Right cardiac atrium (tissue), 5 donors: Measurements from ENCODE around the gene C1orf105. TPM values are rescaled to one million over a fixed set of nuclear protein-coding genes. Genes with fewer than 3 reads are reported as not detected.

Experiments used
- ATAC-seq, 2 donors: fragments of 200-7000 bp; cut with Tn5 transposase; one replicate each; pipeline versions ENCODE4 v1.8.0 to v1.9.1; 2020; ENCODE audit warnings: moderate library complexity in 2 of 2, mild to moderate bottlenecking in 1 of 2
- DNase-seq, 3 donors: peaks; one replicate each; pipeline ENCODE4 v3.0.0-alpha.2; 2020
- H3K27ac ChIP-seq: one replicate; pipeline ENCODE4 v1.5.1; 2013; ENCODE audit warnings: mild to moderate bottlenecking, low read length, control low read depth, moderate library complexity
- H3K27me3 ChIP-seq: one replicate; pipeline ENCODE4 v1.6.1; 2013; ENCODE audit not compliant: control insufficient read depth, insufficient read depth
- H3K4me1 ChIP-seq: one replicate; pipeline ENCODE4 v1.6.1; 2013; ENCODE audit warnings: low read length; ENCODE audit not compliant: control insufficient read depth, insufficient read depth
- H3K4me3 ChIP-seq: one replicate; pipeline ENCODE4 v1.5.1; 2013; ENCODE audit warnings: low read length, control low read depth
- H3K9me3 ChIP-seq: one replicate; pipeline ENCODE4 v1.6.1; 2013; ENCODE audit warnings: low read length; ENCODE audit not compliant: control insufficient read depth
- WGBS: extraction: QIAGEN DNeasy Blood & Tissue Kit; methylation state at CpG from one replicate; pipeline ENCODE4 v1.1.7; 2013; 5-methylcytosine and 5-hydroxymethylcytosine counted together
- intact Hi-C, 4 donors: fragments of 100-400 bp; cut with DNase I; formaldehyde crosslinking; loops; one replicate each; pipeline versions ENCODE4 v1.11.0 to v1.14.0; 2022 to 2023
- polyA plus RNA-seq: library from polyadenylated mRNA; stranded (reverse); fragments of 200-250 nt; gene quantifications from one replicate; pipeline ENCODE4 v1.2.3, GENCODE V29; 2013
- total RNA-seq, 4 donors: library from RNA; stranded (reverse); fragmentation: NEBNext Ultra II Directional; extraction: Animal tissue kit (Norgen Biotek cat#: 25700); gene quantifications; one replicate each; pipeline ENCODE4 v1.2.1, GENCODE V29; 2021
- donor health status: healthy with polysubstance abuse.
- donor health status: DM: no; HTN: yes; CAD: no.
- donor health status: DM: no; HTN: no; CAD: no.
- donor health status: DM: no; HTN: yes; CAD: no; lungs with severe emphysema.
- donor health status: DM: yes; HTN: yes; CAD: no.

C1orf105 gene
- total and polyA plus RNA-seq, 5 donors = 3.2 to 21.5 (median 12.7) TPM

DNA sequence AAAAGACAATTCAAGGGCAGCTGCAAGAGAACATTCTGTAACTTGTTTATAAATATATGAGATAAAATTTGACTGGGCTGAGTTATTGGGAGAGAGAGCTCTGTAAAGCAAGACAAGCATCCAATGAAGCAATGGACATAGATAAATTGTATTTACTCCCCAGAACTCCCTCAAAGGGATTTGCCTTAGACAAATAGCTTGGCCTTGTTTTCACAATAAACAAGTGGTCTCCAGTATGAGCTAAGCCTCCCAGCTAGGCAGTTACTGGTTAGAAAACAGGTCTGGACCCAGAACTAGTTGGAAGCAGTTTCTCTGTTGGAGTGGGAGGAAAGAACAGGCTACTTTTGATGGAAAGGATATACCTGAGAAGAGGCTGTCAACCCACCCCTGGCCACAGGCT lies 87.3 kb downstream of the C1orf105 start:
- peak in 1 of 2 donors; percentile 38 for ATAC-seq
- no peaks in the 10 kb centered on the region for H3K27me3 ChIP-seq
- H3K27ac ChIP-seq = no peak overlapping the region
- no peaks in the 10 kb centered on the region for H3K4me1 ChIP-seq
- no peak for DNase-seq
- intact Hi-C loops = no loop called here
- no peak overlapping the region for H3K4me3 ChIP-seq
- no peaks in the 10 kb centered on the region for H3K9me3 ChIP-seq

GRCh38 chr1:172510479-172510878 lies 90.0 kb downstream of the C1orf105 start:
- no peaks in the 10 kb centered on the region for H3K9me3 ChIP-seq
- DNase-seq (no peak), ATAC-seq (no peak)
- intact Hi-C loops = no loop called here
- 97% methylated on average over 3 of the region's 3 CpGs for WGBS
- H3K4me3 ChIP-seq = no peak overlapping the region
- H3K27me3 ChIP-seq = no peaks in the 10 kb centered on the region
- H3K4me1 ChIP-seq = no peaks in the 10 kb centered on the region
- H3K27ac ChIP-seq = no peak overlapping the region

DNA sequence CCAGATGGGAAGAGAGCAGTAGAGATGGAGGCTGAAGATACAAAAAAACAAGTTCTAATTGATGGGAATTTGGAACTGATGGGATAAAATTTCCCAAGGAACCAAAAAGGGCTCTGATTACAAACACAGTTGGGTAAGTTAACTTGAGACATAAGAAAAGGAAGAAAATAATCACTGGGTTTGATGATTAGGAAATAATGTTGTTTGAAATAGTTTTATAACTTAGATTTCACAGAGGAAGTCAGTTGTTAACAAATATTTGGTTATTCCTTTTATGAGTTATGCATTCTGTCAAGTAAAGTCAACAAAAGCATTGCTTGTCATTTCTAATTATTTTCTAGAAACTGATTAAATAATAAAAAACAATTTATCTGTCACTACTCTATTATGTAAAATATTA lies 92.1 kb downstream of the C1orf105 start:
- H3K27me3 ChIP-seq = no peaks in the 10 kb centered on the region
- no peaks in the 10 kb centered on the region for H3K4me1 ChIP-seq
- no peak for ATAC-seq
- intact Hi-C loops = no loop called here
- H3K9me3 ChIP-seq = no peaks in the 10 kb centered on the region
- no peak for DNase-seq
- no peak overlapping the region for H3K27ac ChIP-seq
- no peak overlapping the region for H3K4me3 ChIP-seq

GRCh38 chr1:172513479-172513878 lies 93.0 kb downstream of the C1orf105 start:
- no peaks in the 10 kb centered on the region for H3K27me3 ChIP-seq
- no peak overlapping the region for H3K4me3 ChIP-seq
- DNase-seq = no peak
- no peak for ATAC-seq
- H3K9me3 ChIP-seq = no peaks in the 10 kb centered on the region
- no peak overlapping the region for H3K27ac ChIP-seq
- no peaks in the 10 kb centered on the region for H3K4me1 ChIP-seq
- intact Hi-C loops = no loop called here

- Histone ChIP-seq H3K4me1 (no peaks in the 10 kb centered on the region), H3K27ac (no peak overlapping the region), H3K9me3 (no peaks in the 10 kb centered on the region), H3K4me3 (no peak overlapping the region), H3K27me3 (no peaks in the 10 kb centered on the region)
- intact Hi-C loops = no loop called here
- DNase-seq (no peak), ATAC-seq (no peak)
- WGBS = 89% methylated on average over 3 of the region's 3 CpGs
Observed at GRCh38 chr1:172514108-172514507, 93.6 kb downstream of the C1orf105 start.

DNA sequence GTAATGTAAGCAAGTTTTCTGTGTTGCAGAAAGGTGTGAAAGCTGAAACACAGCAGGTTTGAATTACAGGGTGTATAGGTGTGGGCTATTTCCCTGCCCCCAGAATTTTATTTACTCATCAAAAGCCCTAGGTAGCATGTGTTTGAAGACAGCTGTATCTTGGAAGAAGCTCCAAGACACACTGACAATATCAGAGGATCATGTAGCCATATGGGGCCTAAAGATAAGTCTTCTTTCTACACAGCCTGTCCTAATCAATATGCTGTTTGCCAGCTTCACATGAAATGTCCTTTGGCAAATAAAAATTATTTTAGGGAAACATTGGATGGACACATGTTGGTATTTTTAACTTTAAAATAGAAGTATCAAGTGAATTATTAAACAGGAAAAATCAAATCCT lies 95.0 kb downstream of the C1orf105 start:
- no peak overlapping the region for H3K27ac ChIP-seq
- intact Hi-C loops = no loop called here
- no peak overlapping the region for H3K4me3 ChIP-seq
- H3K9me3 ChIP-seq = no peaks in the 10 kb centered on the region
- H3K4me1 ChIP-seq = no peaks in the 10 kb centered on the region
- H3K27me3 ChIP-seq = no peaks in the 10 kb centered on the region
- DNase-seq = no peak
- ATAC-seq = no peak

DNA sequence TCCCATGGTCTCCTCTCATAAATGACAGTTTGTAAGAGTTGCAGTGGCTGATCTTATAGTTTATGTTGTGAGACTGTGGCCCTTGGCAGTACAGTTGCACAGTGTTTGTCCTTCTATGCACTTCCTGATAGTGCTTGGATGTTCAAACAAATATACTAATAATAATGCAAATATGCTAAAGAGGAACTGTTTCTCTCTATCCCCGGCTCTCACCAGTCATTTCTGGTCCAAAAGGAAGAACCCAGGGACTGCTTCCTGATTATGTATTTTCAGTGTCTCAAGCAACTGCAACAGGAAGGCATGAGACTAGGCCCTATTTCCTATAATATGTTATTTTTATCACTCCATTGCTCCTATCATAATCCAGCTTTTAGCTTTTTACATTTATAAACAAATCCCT lies 95.4 kb downstream of the C1orf105 start:
- Histone ChIP-seq H3K27me3 (no peaks in the 10 kb centered on the region), H3K4me1 (no peaks in the 10 kb centered on the region), H3K4me3 (no peak overlapping the region), H3K9me3 (no peaks in the 10 kb centered on the region), H3K27ac (no peak overlapping the region)
- no peak for ATAC-seq
- WGBS = 61% methylated on average over 1 of the region's 1 CpG
- no peak for DNase-seq
- intact Hi-C loops = no loop called here

DNA sequence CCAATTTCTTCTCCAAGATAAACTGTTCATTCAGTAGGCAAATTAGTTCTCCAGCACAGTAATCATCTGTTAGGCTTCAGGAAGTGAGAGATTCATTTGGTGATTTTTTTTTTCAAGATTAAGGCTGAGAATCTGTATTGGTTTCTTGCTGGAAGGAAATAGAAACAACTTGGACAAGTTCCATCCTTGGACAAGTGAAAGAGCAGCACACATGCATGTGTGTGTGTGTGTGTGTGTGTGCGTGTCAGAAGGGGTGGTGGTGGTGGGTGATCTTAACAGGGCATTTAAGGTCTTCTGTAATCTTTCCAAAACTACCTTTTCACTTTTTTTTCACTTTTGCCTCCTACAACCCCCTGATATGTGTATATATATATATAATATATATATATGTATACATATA lies 96.6 kb downstream of the C1orf105 start:
- WGBS = 60% methylated on average over 1 of the region's 1 CpG
- no peak for DNase-seq
- no peak for ATAC-seq
- Histone ChIP-seq H3K27me3 (no peaks in the 10 kb centered on the region), H3K4me1 (no peaks in the 10 kb centered on the region), H3K4me3 (no peak overlapping the region), H3K9me3 (no peaks in the 10 kb centered on the region), H3K27ac (no peak overlapping the region)
- intact Hi-C loops = no loop called here

DNA sequence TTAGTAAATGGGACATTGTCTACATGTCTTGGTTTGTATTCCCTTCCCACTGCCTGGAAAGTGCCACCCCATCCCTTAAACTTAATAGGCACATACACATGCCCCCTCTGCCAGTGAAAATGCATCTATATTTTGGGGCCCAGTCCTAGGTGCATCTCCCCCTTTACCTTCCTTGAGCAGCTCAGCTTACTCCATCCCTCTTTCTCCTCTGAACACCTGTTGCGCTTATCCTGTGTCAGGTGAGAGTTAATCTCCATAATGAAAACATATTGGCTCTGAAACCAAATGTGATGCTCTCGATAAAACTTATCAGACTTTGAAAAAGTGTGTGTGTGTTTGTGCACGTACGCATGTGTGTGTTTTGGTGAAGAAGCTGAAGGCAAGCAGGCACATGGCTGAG lies 97.1 kb downstream of the C1orf105 start:
- Histone ChIP-seq H3K27ac (no peak overlapping the region), H3K4me1 (no peaks in the 10 kb centered on the region), H3K9me3 (no peaks in the 10 kb centered on the region), H3K27me3 (no peaks in the 10 kb centered on the region), H3K4me3 (no peak overlapping the region)
- WGBS = 77% methylated on average over 4 of the region's 4 CpGs
- DNase-seq = no peak
- intact Hi-C loops = no loop called here
- ATAC-seq = no peak

Other genes starting within 250 kb of the C1orf105 start
- 10 to 100 TPM; 15.0 to 19.1 (median 18.5) TPM for gene PIGC, start 23.4 kb downstream of the C1orf105 start, total RNA-seq
- gene PIGC, start 23.4 kb downstream of the C1orf105 start, polyA plus RNA-seq = 20.6 TPM
- 10 to 100 TPM; 31.4 to 36.1 (median 32.0) TPM for gene SUCO, start 112.5 kb downstream of the C1orf105 start, total RNA-seq
- gene SUCO, start 112.5 kb downstream of the C1orf105 start, polyA plus RNA-seq = 10.3 TPM
- gene FASLG, start 238.4 kb downstream of the C1orf105 start, total RNA-seq = under 1 TPM in 2 of 4 donors, not detected in 2; 0.12 to 0.29 TPM
- 0.07 TPM for gene FASLG, start 238.4 kb downstream of the C1orf105 start, polyA plus RNA-seq